A673 (cell line): ENCODE data around the gene FARP1. TPM values are rescaled to one million over a fixed set of nuclear protein-coding genes. Genes with fewer than 3 reads are reported as not detected.

Source experiments
- BruUV-seq: library from RNA; stranded (reverse); fragments of 400-500 nt; replicated peaks from 2 replicates; lab custom pipeline; 2021; lab: Mats Ljungman, UMichigan
- CTCF ChIA-PET: fragments of 300-600 bp; sonication (Branson Sonifier 250); formaldehyde crosslinking; loops from one replicate; lab custom pipeline; 2022; ENCODE audit warnings: antibody characterized with exemption; lab: Charles Lee
- POLR2A ChIA-PET: fragments of 300-600 bp; sonication (Branson Sonifier 250); formaldehyde crosslinking; loops from one replicate; lab custom pipeline; 2022; ENCODE audit warnings: antibody characterized with exemption; ENCODE audit not compliant: low non-redundant PET; lab: Charles Lee
- DNase-seq: peaks from one replicate; pipeline ENCODE4 v3.0.0-alpha.2; 2015; ENCODE audit warnings: low spot score
- H3K27ac ChIP-seq: fragments of 200-600 bp; sonication (generic); 2 replicates; pipeline ENCODE4 v1.5.1; 2016; ENCODE audit warnings: mixed run types, low read depth, mild to moderate bottlenecking, mixed read lengths, antibody characterized with exemption, low read length; ENCODE audit not compliant: poor library complexity, severe bottlenecking
- H3K27me3 ChIP-seq: fragments of 200-600 bp; sonication (generic); replicated peaks from 2 replicates; pipeline ENCODE4 v1.6.1; 2017; ENCODE audit warnings: mixed run types, low read depth, mild to moderate bottlenecking, mixed read lengths, antibody characterized with exemption, low read length; ENCODE audit not compliant: insufficient read depth, poor library complexity
- H3K36me3 ChIP-seq: fragments of 200-600 bp; sonication (generic); 2 replicates; pipeline ENCODE4 v1.6.1; 2016; ENCODE audit warnings: mixed run types, mild to moderate bottlenecking, mixed read lengths, antibody characterized with exemption, low read length; ENCODE audit not compliant: insufficient read depth, poor library complexity, severe bottlenecking
- H3K4me1 ChIP-seq: fragments of 200-600 bp; sonication (generic); 2 replicates; pipeline ENCODE4 v1.6.1; 2017; ENCODE audit warnings: mixed run types, mild to moderate bottlenecking, mixed read lengths, antibody characterized with exemption, low read length; ENCODE audit not compliant: insufficient read depth, poor library complexity, severe bottlenecking
- H3K4me3 ChIP-seq: fragments of 200-600 bp; sonication (generic); 2 replicates; pipeline ENCODE4 v1.5.1; 2016; ENCODE audit warnings: low read depth, mixed run types, mild to moderate bottlenecking, mixed read lengths, low read length; ENCODE audit not compliant: poor library complexity, severe bottlenecking
- H3K9me3 ChIP-seq: fragments of 200-600 bp; sonication (generic); 2 replicates; pipeline ENCODE4 v1.6.1; 2016; ENCODE audit warnings: mixed run types, low read depth, mild to moderate bottlenecking, mixed read lengths, antibody characterized with exemption, low read length; ENCODE audit not compliant: poor library complexity, severe bottlenecking
- CTCF ChIP-seq: fragments of 300-800, 200-600 bp; sonication (generic); conservative IDR thresholded peaks from 2 replicates; pipeline ENCODE4 v1.5.1; 2017; ENCODE audit warnings: low read depth, mild to moderate bottlenecking, antibody characterized with exemption, low read length, moderate library complexity, mixed read lengths
- EZH2 ChIP-seq: fragments of 200-600 bp; sonication (generic); IDR thresholded peaks from 2 replicates; pipeline ENCODE4 v1.6.1; 2017; ENCODE audit warnings: borderline replicate concordance, low read depth, mild to moderate bottlenecking, mixed read lengths, antibody characterized with exemption, low read length; ENCODE audit not compliant: poor library complexity, severe bottlenecking
- intact Hi-C: fragments of 100-400 bp; cut with micrococcal nuclease; formaldehyde crosslinking; loops from one replicate; pipeline ENCODE4 v1.10.0; 2022; ENCODE audit not compliant: unreplicated experiment
- total RNA-seq: library from RNA; stranded (reverse); gene quantifications from 2 replicates; pipeline ENCODE4 v1.2.3, GENCODE V29; 2021

The FARP1 gene
- total RNA-seq, 1 experiment from 2014 or later, result 177 TPM

DNA sequence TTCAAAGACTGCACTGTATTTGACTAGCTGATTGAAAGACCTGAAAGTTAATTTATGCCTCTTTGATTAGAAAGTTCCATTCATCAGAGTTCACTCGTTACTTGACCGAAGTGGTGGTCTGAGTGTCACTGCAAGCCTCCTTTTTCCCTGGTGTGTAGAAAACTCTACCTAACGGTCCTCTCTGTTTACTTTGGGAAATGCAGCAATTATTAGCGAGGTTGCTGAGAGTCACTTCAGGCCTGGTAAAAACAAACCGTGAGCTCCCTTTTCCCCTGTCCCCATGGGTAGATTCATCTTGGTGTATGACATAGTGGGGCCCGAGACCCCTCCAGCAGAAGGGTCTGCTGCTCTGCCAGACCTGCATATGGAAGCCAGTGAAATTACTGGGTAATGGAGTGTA is 161.0 kb downstream of the FARP1 start:
- TF ChIP-seq CTCF, result no peak
- TF ChIP-seq EZH2, result no peak
- no TSS peak for BruUV-seq
- POLR2A ChIA-PET, result no interaction called here
- intact Hi-C loops, result no loop called here
- no peak overlapping the region for H3K4me3 ChIP-seq
- no peaks in the 10 kb centered on the region for H3K36me3 ChIP-seq
- DNase-seq, result no peak
- CTCF ChIA-PET, result no interaction called here
- H3K9me3 ChIP-seq, result no peaks in the 10 kb centered on the region
- no peak overlapping the region for H3K27ac ChIP-seq
- peaks cover 16% of the 10 kb centered on the region for H3K4me1 ChIP-seq
- no peaks in the 10 kb centered on the region for H3K27me3 ChIP-seq

GRCh38 chr13:98305670-98306069 is 162.8 kb downstream of the FARP1 start:
- CTCF ChIA-PET, result no interaction called here

GRCh38 chr13:98307463-98308085 is 164.7 kb downstream of the FARP1 start:
- no TSS peak for BruUV-seq

More at GRCh38 chr13:98305670-98306069, 162.8 kb downstream of the FARP1 start:
- POLR2A ChIA-PET, result no interaction called here
- no peak for DNase-seq
- H3K27me3 ChIP-seq, result no peaks in the 10 kb centered on the region
- H3K9me3 ChIP-seq, result no peaks in the 10 kb centered on the region
- H3K27ac ChIP-seq, result no peak overlapping the region
- peaks cover 14% of the 10 kb centered on the region for H3K4me1 ChIP-seq
- intact Hi-C loops, result no loop called here
- H3K36me3 ChIP-seq, result no peaks in the 10 kb centered on the region
- no peak overlapping the region for H3K4me3 ChIP-seq
- TF ChIP-seq CTCF, result no peak
- TF ChIP-seq EZH2, result no peak
- BruUV-seq, result no TSS peak

More at GRCh38 chr13:98307463-98308085, 164.7 kb downstream of the FARP1 start:
- no peak for DNase-seq
- Histone ChIP-seq H3K27ac (no peak overlapping the region), H3K9me3 (no peaks in the 10 kb centered on the region), H3K4me3 (no peak overlapping the region), H3K27me3 (no peaks in the 10 kb centered on the region), H3K36me3 (no peaks in the 10 kb centered on the region), H3K4me1 (peaks cover 16% of the 10 kb centered on the region)
- ChIA-PET CTCF (no interaction called here), POLR2A (interaction anchor here (0.7 kb wide), 1 partner anchor 25 kb away, joined by 3 read pairs; no protein-coding TSS in a partner anchor)
- TF ChIP-seq CTCF (no peak), EZH2 (no peak)
- intact Hi-C loops, result no loop called here
